GM18870 (cell line): ENCODE measurements around the gene SEZ6L.
"Not testable (repeated sequence)": the region's sequence is repeated elsewhere in the genome, so short reads cannot be mapped to it uniquely, and the experiment has no call there.

Experiments used
- ATAC-seq: cut with Tn5 transposase; IDR thresholded peaks from one replicate; pipeline ENCODE4 v1.9.1; 2021; ENCODE audit warnings: moderate library complexity; ENCODE audit not compliant: unreplicated experiment

SEZ6L gene

DNA sequence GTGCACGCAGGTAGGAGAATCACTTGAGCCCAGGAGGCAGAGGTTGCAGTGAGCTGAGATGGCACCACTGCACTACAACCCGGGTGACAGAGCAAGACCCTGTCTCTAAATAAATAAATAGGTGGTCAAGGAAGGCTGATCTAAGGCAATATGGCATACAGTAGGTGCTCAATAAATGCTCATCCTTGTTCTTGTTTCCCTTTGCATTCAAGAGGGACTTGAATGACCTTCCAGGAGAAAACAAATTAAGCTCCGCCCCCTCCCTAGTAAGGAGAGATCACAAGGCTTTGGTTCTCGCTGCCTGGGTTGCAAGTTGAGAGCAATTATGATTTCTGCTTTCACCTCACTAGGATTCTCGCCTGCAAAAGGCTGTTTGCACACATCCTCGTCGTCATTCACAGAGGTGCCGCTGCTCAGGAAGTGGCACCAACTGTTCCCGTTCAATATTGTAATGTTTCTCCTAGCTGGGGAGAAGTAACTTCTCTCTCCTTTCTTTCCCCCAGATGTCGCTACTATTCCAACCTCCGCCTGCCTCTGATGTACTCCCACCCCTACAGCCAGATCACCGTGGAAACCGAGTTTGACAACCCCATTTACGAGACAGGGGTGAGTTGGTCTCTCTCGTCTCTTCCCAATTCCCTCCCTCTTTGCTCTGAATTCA lies 208.0 kb downstream of the SEZ6L start:
- no peak for ATAC-seq

DNA sequence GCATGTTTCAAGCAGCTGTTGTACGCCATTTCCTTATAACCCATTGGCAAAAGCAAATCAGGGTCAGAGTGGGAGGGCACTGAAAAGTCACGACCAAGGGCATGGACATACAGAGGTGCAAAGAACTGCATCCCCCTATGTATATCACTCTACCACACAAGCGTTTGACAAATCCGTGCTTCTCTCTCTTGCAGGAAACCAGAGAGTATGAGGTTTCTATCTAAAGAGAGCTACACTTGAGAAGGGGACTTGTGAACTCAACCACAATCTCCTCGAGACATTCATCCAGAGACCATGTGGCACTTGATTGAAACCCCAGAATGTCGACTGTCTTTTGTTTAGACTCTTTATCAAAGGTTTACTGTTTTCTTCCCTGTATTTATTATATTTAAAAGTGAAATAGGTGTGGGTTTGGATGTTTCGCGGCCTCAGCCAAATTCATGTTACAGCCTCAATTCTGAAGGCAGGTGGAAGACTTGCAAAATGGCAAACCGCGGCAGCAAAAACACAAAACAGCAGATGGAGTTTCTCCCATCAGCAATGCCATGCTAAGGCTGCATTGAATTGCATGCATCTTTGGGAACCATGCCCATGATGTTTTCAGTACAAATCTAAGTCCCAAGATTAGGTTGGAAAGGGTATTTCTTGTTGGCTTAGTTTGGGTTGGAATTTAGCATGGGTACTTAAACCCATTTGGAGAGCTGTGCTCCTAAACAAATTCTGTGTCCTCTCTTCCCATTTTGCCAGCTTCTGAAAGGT lies 211.0 kb downstream of the SEZ6L start:
- no peak for ATAC-seq

GRCh38 chr22:26382782-26383181 lies 213.5 kb downstream of the SEZ6L start:
- no peak for ATAC-seq

- no peak for ATAC-seq
These were observed 214.8 kb downstream of the SEZ6L start for GRCh38 chr22:26383968-26384556.

GRCh38 chr22:26385164-26385563 lies 215.9 kb downstream of the SEZ6L start:
- no peak for ATAC-seq

DNA sequence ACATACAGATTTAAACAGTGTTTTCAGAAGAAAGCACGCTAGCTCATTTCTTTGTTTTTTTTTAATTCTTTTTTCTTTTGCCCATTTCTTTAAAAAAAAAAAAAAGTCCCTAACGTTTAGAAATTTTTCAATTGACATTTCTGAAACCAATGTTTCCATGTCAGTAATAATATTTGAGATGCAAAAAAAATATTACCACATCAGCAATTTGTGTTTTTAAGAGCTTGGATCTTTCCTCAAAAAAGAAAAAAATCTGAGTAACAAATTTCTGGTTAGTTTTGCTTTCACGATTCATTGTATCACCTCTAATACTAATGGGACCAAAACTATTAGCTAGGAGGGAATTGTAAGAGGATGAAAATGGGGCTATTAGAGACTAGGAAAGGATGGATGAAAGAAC lies 219.9 kb downstream of the SEZ6L start:
- ATAC-seq: no peak

DNA sequence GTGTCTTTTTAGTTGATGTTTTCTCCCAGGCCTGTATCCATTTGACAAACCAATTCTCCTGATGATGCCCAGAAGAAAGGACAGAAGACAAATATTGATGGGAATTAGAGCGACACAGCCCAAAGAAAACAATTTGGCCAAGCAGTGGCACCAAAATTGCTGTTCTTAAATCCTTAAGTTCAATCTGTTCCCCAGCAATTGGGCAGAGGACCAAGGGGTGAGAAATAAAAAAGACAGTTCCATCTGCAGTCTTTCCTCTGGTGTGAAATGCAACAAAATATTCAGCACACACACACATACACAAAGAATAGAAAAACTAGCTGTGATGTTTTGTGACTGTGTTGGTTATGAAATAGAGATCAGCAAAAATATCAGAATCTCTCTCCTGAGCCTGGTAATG lies 221.8 kb downstream of the SEZ6L start:
- ATAC-seq: no peak

DNA sequence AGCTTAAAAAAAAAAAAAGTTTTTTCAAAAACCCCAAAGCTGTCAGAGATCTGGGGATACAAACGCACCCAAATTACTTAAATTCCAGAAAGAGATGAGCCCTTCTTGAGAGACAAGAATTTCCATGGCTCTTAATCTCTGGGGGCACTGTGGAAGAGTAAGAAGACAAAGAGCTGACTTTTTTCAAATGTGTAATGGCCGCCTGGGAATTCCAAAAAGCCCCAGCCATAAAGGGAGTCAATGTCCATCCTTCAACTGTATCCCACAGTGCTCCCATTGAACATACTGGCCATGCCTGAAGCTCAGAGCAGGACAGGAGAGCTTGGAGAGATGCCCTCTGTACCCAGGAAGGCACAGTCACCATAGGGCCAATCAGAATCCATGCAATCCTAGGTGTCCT lies 222.4 kb downstream of the SEZ6L start:
- ATAC-seq: no peak

DNA sequence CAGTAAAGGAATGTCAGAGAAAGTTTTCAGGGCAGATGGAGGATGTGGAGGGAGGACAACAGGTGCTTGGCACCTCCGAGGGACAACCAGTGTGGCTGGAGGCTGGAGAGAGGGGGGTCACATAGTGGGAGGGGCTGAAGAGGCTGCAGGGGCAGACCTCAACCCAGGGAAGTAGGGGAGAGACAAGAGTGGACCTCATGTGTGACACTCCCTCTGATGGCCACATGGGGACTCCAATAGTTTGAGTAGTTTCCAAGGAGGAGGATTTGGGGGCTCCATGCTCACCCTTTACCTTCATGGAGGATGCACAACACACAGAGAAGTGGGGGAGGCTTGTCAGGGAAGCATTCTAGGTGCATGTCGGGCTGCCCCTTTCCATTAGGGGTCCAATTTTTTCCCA lies 224.7 kb downstream of the SEZ6L start:
- no peak for ATAC-seq

- no peak for ATAC-seq
These were observed 225.5 kb downstream of the SEZ6L start for GRCh38 chr22:26394777-26395176.

DNA sequence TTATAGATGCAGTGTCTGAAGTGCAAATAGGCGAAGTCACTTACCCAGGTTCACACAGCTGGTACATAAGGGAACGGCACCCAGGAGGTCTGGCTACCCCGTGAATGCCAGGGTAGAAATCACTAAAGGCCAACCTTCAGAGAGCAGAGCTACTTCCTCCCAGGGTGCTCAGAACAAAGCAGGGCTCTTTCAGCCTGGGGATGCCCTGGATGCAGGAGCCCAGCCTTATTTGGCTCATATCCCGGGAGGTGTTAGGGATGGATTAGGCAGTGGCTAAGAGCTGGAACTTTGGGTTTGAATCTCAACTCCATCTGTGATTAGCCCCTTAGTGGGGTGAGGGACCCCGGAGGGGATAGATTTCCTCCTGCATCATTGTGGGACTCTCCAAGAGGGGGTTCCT lies 226.7 kb downstream of the SEZ6L start:
- ATAC-seq: no peak

DNA sequence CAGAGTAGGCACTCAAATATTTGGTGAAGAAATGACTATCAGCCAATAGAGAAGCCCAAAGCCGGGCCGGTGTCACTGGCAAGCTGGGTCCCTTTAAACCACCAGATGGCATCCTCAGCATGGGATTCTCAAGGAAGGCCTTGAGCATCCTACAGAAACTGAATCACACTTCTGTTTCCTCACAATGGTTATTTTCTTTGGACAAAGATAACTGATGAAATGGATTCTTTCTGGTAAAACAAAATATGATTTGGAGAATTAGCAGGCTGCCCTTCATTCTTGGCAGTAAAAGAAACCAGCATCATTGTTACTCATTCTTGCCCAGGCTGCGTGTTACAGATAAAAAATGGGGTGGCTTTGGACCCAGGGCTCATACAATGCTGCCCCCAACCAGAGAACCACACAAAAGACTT lies 229.5 kb downstream of the SEZ6L start:
- ATAC-seq: no peak

GRCh38 chr22:26399289-26399688 lies 230.0 kb downstream of the SEZ6L start:
- no peak for ATAC-seq

DNA sequence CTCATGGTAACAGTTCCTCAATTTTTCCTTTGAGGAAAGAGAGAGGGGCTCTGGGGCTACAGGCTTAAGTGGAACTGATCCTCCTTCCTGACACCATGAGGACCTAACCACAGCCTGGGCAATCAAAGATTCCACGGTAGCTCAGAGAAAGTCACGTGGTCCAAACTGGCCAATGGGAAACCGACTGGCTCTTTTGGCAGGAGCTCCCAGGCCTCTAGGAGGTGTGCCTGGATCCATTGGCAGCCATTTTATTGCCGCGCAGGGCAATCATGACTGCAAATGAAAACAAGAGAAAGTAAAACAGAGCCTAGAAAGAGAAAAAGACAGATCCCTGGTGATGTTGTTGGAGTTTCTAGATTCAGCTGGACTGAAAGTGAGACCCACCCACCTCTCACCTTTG lies 232.5 kb downstream of the SEZ6L start:
- no peak for ATAC-seq

DNA sequence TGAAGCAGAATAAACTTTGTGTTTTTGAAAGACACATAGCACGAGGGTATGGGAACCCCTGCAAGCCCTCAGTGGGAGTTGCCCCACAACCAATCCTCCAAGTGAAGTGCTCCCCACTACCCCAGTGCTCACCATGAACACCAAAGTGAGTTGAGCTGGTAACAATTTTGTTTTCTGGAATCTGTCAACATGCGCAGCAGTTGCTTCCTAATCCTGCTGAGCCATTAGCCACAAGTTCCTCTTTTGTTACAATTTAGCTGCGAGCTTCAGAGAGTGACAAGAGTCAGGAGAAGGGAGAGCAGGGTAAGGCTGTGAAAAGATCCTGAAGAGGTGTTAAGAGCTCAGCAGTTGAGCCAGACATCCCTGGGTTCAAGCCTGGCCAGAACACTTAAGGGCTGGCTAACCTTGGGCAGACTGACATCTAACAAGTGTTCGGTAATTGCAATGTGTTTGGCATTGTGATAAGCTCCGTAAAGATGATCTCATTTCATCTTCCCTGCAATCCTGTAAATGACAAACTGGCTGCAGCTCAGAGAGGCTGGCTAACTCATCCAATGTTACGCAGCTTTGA lies 235.7 kb downstream of the SEZ6L start:
- ATAC-seq: no peak

- ATAC-seq: no peak
These were observed 236.9 kb downstream of the SEZ6L start for GRCh38 chr22:26406118-26406517.

DNA sequence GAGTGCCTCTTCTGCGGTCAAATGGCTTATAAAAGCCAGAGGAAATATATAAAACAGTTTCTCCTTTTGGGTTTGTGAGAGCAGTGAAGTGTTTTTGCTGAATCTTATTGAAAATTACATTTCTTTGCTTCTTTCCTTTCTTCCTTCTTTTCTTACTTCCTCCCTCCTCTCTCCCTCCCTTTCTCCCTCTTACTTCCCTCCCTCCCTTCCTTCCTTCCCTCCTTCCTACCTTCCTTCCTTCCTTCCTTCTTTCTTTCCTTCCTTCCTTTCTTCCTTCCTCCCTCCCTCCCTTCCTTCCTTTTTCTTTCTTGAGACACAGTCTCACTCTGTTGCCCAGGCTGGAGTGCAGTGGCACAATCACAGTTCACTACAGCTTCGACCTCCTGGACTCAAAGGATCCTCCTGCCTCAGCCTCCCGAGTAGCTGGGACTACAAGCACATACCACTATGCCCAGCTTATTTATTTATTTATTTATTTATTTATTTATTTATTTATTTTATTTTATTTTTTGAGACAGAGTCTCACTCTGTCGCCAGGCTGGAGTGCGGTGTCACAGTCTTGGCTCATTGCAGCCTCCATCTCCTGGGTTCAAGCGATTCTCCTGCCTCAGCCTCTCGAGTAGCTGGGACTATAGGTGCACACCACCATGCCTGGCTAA lies 239.4 kb downstream of the SEZ6L start:
- ATAC-seq: not testable (repeated sequence)

- ATAC-seq: no peak
These were observed 240.6 kb downstream of the SEZ6L start for GRCh38 chr22:26409719-26410335.

DNA sequence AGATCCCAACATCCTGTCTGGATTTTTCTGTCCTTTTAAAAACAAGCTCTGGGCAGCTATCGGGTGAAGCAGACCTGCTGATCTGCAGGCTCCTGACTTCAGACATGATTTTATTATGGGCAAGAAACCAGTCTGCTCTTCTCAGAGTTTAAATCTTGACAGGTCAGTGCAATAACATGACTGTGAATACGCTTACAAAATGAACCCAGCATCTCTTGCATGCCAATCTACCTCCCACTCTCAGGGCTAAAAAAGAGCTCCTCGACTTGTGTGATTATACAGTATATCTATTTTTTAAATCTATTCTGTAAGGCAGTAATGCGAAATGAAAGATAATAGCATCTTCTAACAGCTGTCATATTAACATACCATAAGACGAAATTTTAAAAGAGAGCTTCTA lies 241.1 kb downstream of the SEZ6L start:
- no peak for ATAC-seq

DNA sequence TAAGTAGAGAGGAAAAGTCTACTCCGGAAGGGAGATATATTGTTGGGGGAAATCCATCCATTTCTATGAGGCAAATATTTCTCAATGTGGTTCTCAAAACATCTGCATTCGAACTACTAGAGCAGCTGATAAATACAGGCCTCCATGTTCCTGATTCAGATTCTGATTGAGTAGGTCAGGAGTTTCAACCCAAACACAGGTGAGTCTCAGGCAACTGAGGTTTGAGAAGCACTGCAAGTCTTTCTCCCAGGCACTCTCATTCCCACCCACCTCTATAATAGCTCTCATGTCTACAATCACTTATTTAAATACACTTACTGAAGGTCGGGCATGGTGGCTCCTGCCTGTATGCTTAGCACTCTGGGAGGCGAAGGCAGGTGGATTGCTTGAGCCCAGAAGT lies 245.1 kb downstream of the SEZ6L start:
- ATAC-seq: no peak

GRCh38 chr22:26416256-26416655 lies 247.0 kb downstream of the SEZ6L start:
- ATAC-seq: no peak
